SK-N-SH (cell line): ENCODE results near the gene ADRA2A.

Experiments
- CTCF ChIP-seq: fragments of 200-600 bp; sonication (generic); IDR thresholded peaks from 2 replicates; pipeline ENCODE4 v1.6.1; 2017; ENCODE audit warnings: antibody characterized with exemption, mild to moderate bottlenecking, moderate library complexity
- GABPA ChIP-seq: IDR thresholded peaks from 2 replicates; pipeline ENCODE4 v1.4.0; 2012; ENCODE audit warnings: low read depth, mild to moderate bottlenecking
- MXI1 ChIP-seq: IDR thresholded peaks from 2 replicates; pipeline ENCODE4 v1.6.1; 2012; ENCODE audit warnings: mild to moderate bottlenecking, low read depth, low read length, improper control_type of control experiment
- POLR2AphosphoS5 ChIP-seq: IDR thresholded peaks from 2 replicates; pipeline ENCODE4 v1.6.1; 2012; ENCODE audit warnings: low read depth, low read length
- REST ChIP-seq: IDR thresholded peaks from 2 replicates; pipeline ENCODE4 v1.6.1; 2012; ENCODE audit warnings: mild to moderate bottlenecking, low read depth, low read length, moderate library complexity

GRCh38 chr10:111083222-111084095 lies 6.6 kb downstream of the ADRA2A start:
- TF ChIP-seq CTCF (no peak), REST (no peak), MXI1 (no peak), POLR2AphosphoS5 (no peak), GABPA (no peak)
